CD14-positive monocyte (primary cell): ENCODE data around the gene HBM. TPM values are rescaled to one million over a fixed set of nuclear protein-coding genes. Genes with fewer than 3 reads are reported as not detected.

Experiments used
- DNase-seq, 3 donors: peaks; one replicate each; pipeline ENCODE4 v3.0.0-alpha.2; 2011 to 2022
- H2AFZ ChIP-seq: 2 replicates; pipeline ENCODE4 v1.6.0; 2012; ENCODE audit warnings: mild to moderate bottlenecking, low read depth, low read length, inconsistent platforms; ENCODE audit not compliant: insufficient read depth, poor library complexity, severe bottlenecking
- H3K27ac ChIP-seq, 2 donors: 1 replicate in 1 of 2; 2 replicates in 1 of 2; pipeline ENCODE4 v1.5.1; 2012 to 2013; ENCODE audit warnings: low read length in 2 of 2, control low read depth in 1 of 2, inconsistent platforms in 1 of 2, low read depth in 1 of 2, mild to moderate bottlenecking in 1 of 2
- H3K27me3 ChIP-seq, 2 donors: one replicate each; pipeline versions ENCODE4 v1.6.0 to v1.6.1; 2011 to 2013; ENCODE audit warnings: low read length in 2 of 2; ENCODE audit not compliant: control insufficient read depth in 2 of 2, insufficient read depth in 2 of 2
- H3K36me3 ChIP-seq, 2 donors: replicated peaks in 1 of 2; 1 replicate in 1 of 2; 2 replicates in 1 of 2; pipeline versions ENCODE4 v1.5.1 to v1.6.1; 2012 to 2013; ENCODE audit warnings: low read length in 2 of 2, control low read depth in 1 of 2, inconsistent platforms in 1 of 2, mild to moderate bottlenecking in 1 of 2; ENCODE audit not compliant: insufficient read depth in 2 of 2, control insufficient read depth in 1 of 2
- H3K4me1 ChIP-seq, 2 donors: 1 replicate in 1 of 2; 2 replicates in 1 of 2; pipeline versions ENCODE4 v1.5.1 to v1.6.1; 2012 to 2013; ENCODE audit warnings: low read length in 2 of 2, control low read depth in 1 of 2, inconsistent platforms in 1 of 2, mild to moderate bottlenecking in 1 of 2, moderate library complexity in 1 of 2; ENCODE audit not compliant: insufficient read depth in 2 of 2, control insufficient read depth in 1 of 2
- H3K4me2 ChIP-seq: replicated peaks from 2 replicates; pipeline ENCODE3; 2012; ENCODE audit warnings: low read length, moderate library complexity, mild to moderate bottlenecking; ENCODE audit not compliant: poor library complexity, severe bottlenecking; ENCODE audit errors: extremely low read depth
- H3K4me3 ChIP-seq, 3 experiments: fragments of 200-600 bp in 1 of 3; sonication (generic) in 1 of 3; replicated peaks in 1 of 3; 1 replicate in 2 of 3; 2 replicates in 1 of 3; pipeline ENCODE4 v1.5.1; 2011 to 2013; ENCODE audit warnings: low read length in 3 of 3, mild to moderate bottlenecking in 3 of 3, control low read depth in 2 of 3, low read depth in 2 of 3, inconsistent platforms in 1 of 3, moderate library complexity in 1 of 3
- H3K79me2 ChIP-seq: 2 replicates; pipeline ENCODE4 v1.6.0; 2012; ENCODE audit warnings: mild to moderate bottlenecking, control low read depth, inconsistent platforms, low read length, moderate library complexity; ENCODE audit not compliant: insufficient read depth
- H3K9ac ChIP-seq: 2 replicates; pipeline ENCODE4 v1.6.0; 2017; ENCODE audit warnings: low read length, mild to moderate bottlenecking; ENCODE audit not compliant: insufficient read depth, poor library complexity, severe bottlenecking
- H3K9me3 ChIP-seq, 2 donors: replicated peaks in 1 of 2; 1 replicate in 1 of 2; 2 replicates in 1 of 2; pipeline versions ENCODE4 v1.5.1 to v1.6.1; 2012 to 2013; ENCODE audit warnings: low read length in 2 of 2, control low read depth in 1 of 2; ENCODE audit not compliant: control insufficient read depth in 1 of 2, insufficient read depth in 1 of 2
- H4K20me1 ChIP-seq: 2 replicates; pipeline ENCODE4 v1.6.0; 2012; ENCODE audit warnings: mild to moderate bottlenecking, low read length, control low read depth, moderate library complexity; ENCODE audit not compliant: insufficient read depth
- H3K27ac Mint-ChIP-seq, 7 donors: one replicate each; pipeline ENCODE4 v1.8.0; 2020; ENCODE audit warnings: mild to moderate bottlenecking in 7 of 7, mixed read lengths in 7 of 7, moderate library complexity in 6 of 7, inconsistent platforms in 2 of 7
- H3K27me3 Mint-ChIP-seq, 3 donors: one replicate each; pipeline ENCODE4 v1.8.0; 2021 to 2022; ENCODE audit warnings: low read depth in 3 of 3, mild to moderate bottlenecking in 3 of 3, mixed read lengths in 3 of 3, moderate library complexity in 3 of 3, inconsistent platforms in 1 of 3
- H3K36me3 Mint-ChIP-seq, 2 donors: one replicate each; pipeline ENCODE4 v1.8.0; 2020; ENCODE audit warnings: mixed read lengths in 2 of 2, inconsistent platforms in 1 of 2, mild to moderate bottlenecking in 1 of 2
- H3K4me1 Mint-ChIP-seq: one replicate; pipeline ENCODE4 v1.8.0; 2020; ENCODE audit warnings: mild to moderate bottlenecking, mixed read lengths
- H3K4me3 Mint-ChIP-seq, 2 donors: one replicate each; pipeline ENCODE4 v1.8.0; 2020; ENCODE audit warnings: mild to moderate bottlenecking in 2 of 2, mixed read lengths in 2 of 2, moderate library complexity in 1 of 2
- H3K9me3 Mint-ChIP-seq, 7 donors: one replicate each; pipeline ENCODE4 v1.8.0; 2020 to 2022; ENCODE audit warnings: mixed read lengths in 7 of 7, mild to moderate bottlenecking in 6 of 7, moderate library complexity in 6 of 7, inconsistent platforms in 2 of 7
- WGBS: methylation state at CpG from one replicate; pipeline ENCODE4 v1.1.5; 2013; ENCODE audit warnings: missing lambda C conversion rate; ENCODE audit not compliant: insufficient coverage; 5-methylcytosine and 5-hydroxymethylcytosine counted together
- intact Hi-C, 2 donors: fragments of 100-400 bp; cut with micrococcal nuclease; formaldehyde crosslinking; loops; one replicate each; pipeline versions ENCODE4 v1.15.0 to v1.15.1; 2023
- polyA plus RNA-seq, 3 donors: library from polyadenylated mRNA; depleted of rRNA in 1 of 3; unstranded in 2 of 3; stranded (reverse) in 1 of 3; fragments of 300-500 nt in 2 of 3; fragments of >200 nt in 1 of 3; fragmentation: Illumina TruSeq in 2 of 3; gene quantifications; 1 replicate in 2 of 3; 2 replicates in 1 of 3; pipeline ENCODE4 v1.2.3, GENCODE V29; 2012 to 2021
- TF ChIP-seq, protein P1 (sequence below): fragments of 200-600 bp; IDR thresholded peaks from one replicate; pipeline ENCODE4 v1.8.0; 2022; ENCODE audit warnings: antibody characterized with exemption, mild to moderate bottlenecking

HBM gene
- polyA plus RNA-seq, 3 donors, result not detected

DNA sequence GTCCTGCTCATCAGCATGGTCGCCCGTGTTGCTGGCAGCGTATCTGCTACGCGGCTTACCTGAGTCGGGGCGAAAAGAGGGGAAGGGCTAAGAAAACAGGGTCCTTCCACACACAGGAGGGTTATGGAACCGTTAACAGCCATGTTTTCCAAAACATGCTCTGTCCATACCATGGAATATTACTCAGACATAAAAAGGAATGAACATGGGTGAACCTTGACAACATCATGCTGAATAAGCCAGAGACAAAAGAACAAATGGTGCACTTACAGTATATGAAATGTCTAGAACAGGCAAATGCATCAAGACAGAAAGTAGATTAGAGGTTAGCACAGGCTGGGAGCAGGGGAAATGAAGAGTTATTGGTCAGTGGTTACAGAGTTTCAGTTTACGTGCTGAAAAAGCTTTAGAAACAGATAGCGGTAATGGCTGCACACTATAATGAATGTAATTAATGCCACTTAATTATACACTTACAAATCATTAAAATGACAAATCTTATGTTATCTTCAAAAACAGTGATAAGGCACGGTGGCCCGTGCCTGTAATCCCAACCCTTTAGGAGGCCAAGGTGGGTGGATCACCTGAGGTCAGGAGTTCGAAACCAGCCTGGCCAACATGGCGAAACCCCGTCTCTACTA, 35.1 kb upstream of the HBM start:
- no peaks in the 10 kb centered on the region for H3K9me3 Mint-ChIP-seq
- Histone ChIP-seq H3K4me3 (no peak overlapping the region), H3K27me3 (no peaks in the 10 kb centered on the region), H2AFZ (no peak overlapping the region), H3K79me2 (peaks cover 8% of the 10 kb centered on the region), H3K9me3 (no peaks in the 10 kb centered on the region), H3K4me2 (no peak overlapping the region), H4K20me1 (no peaks in the 10 kb centered on the region), H3K9ac (no peak overlapping the region), H3K27ac (no peak overlapping the region), H3K36me3 (peaks cover 0 to 7% of the 10 kb centered on the region in 2 donors), H3K4me1 (no peaks in the 10 kb centered on the region)
- H3K4me1 Mint-ChIP-seq, result no peaks in the 10 kb centered on the region
- H3K36me3 Mint-ChIP-seq, result peaks cover 10 to 12% of the 10 kb centered on the region in 2 donors
- no peak overlapping the region for H3K27ac Mint-ChIP-seq
- WGBS, result 100% methylated on average over 3 of the region's 15 CpGs
- H3K4me3 Mint-ChIP-seq, result no peak overlapping the region
- intact Hi-C loops, result no loop called here
- no peaks in the 10 kb centered on the region for H3K27me3 Mint-ChIP-seq
- DNase-seq, result no peak
- TF ChIP-seq, protein P1, sequence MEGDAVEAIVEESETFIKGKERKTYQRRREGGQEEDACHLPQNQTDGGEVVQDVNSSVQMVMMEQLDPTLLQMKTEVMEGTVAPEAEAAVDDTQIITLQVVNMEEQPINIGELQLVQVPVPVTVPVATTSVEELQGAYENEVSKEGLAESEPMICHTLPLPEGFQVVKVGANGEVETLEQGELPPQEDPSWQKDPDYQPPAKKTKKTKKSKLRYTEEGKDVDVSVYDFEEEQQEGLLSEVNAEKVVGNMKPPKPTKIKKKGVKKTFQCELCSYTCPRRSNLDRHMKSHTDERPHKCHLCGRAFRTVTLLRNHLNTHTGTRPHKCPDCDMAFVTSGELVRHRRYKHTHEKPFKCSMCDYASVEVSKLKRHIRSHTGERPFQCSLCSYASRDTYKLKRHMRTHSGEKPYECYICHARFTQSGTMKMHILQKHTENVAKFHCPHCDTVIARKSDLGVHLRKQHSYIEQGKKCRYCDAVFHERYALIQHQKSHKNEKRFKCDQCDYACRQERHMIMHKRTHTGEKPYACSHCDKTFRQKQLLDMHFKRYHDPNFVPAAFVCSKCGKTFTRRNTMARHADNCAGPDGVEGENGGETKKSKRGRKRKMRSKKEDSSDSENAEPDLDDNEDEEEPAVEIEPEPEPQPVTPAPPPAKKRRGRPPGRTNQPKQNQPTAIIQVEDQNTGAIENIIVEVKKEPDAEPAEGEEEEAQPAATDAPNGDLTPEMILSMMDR, result no peak

DNA sequence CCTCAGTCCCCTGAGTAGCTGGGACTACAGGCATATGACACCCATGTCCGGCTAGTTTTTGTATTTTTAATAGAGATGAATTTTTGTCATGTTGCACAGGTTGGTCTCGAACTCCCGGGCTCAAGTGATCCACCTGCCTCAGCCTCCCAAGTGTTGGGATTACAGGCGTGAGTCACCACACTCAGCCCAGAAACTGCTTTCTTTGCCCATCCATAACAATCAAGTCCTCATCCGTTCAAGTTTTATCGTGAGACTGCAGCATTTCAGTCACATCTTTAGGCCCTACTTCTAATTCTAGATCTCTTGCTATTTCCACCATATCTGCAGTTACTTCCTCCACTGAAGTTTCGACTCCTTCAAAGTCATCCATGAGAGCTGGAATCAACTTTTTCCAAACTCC, 33.7 kb upstream of the HBM start:
- H3K4me3 Mint-ChIP-seq, result no peak overlapping the region
- H3K9me3 Mint-ChIP-seq, result no peaks in the 10 kb centered on the region
- H3K36me3 Mint-ChIP-seq, result peaks cover 8 to 12% of the 10 kb centered on the region in 2 donors
- 92% methylated on average over 4 of the region's 7 CpGs for WGBS
- DNase-seq, result no peak
- intact Hi-C loops, result no loop called here
- H3K27me3 Mint-ChIP-seq, result no peaks in the 10 kb centered on the region
- Histone ChIP-seq H4K20me1 (no peaks in the 10 kb centered on the region), H3K27me3 (no peaks in the 10 kb centered on the region), H3K79me2 (peaks cover 11% of the 10 kb centered on the region), H3K4me2 (no peak overlapping the region), H3K9me3 (no peaks in the 10 kb centered on the region), H3K9ac (no peak overlapping the region), H3K4me3 (no peak overlapping the region), H3K4me1 (no peaks in the 10 kb centered on the region), H3K27ac (no peak overlapping the region), H3K36me3 (peaks cover 0 to 7% of the 10 kb centered on the region in 2 donors), H2AFZ (no peak overlapping the region)
- no peak overlapping the region for H3K27ac Mint-ChIP-seq
- TF ChIP-seq, protein P1, result no peak
- H3K4me1 Mint-ChIP-seq, result peaks cover 4% of the 10 kb centered on the region
